Kidney tubule cell (primary cell): ENCODE data around the gene SYT9.
A peak's percentile ranks its signal among the peaks of the same experiment; 100 is the strongest.

Experiments
- DNase-seq: peaks from one replicate; pipeline ENCODE4 v3.0.0-alpha.2; 2018; ENCODE audit warnings: low spot score

The SYT9 gene

DNA sequence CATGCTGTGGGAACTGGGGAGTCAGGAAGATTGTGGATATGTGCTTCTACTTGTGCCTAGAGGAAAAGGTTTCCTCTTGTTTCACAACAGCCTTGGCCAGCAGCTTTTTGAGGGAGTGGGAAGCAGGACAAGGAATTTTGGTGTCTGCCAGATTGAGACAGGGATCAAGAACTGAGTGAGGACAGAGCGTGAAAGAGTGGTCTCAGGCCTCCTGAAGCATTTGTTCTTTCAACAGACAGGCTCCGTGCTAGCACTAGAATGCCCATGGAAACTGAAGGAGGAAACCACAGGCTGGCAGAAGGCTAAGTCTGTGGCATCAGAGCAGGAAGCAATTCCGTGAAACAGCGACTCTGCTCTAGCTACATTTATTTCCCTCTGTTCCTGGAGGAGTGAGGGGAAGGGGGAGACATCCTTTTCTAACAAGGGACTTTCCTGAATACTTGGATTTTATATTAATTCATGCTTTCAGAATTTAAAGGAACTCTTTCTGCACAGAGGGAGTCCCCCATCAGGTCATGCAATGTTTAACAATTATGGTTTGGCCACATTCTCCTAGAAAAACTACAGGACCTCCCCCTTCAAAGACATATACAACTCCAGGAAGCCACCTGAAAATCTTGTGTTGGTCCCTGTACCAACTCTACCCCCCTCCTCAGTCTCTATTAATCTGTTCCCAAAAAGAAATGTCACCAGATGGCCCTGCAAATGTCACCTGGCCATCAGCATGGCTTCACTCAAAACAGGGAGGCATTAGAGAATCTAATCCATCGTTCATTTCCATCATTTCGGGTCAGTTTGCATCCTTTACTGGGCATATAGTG lies 96.1 kb downstream of the SYT9 start:
- DNase-seq: no peak

DNA sequence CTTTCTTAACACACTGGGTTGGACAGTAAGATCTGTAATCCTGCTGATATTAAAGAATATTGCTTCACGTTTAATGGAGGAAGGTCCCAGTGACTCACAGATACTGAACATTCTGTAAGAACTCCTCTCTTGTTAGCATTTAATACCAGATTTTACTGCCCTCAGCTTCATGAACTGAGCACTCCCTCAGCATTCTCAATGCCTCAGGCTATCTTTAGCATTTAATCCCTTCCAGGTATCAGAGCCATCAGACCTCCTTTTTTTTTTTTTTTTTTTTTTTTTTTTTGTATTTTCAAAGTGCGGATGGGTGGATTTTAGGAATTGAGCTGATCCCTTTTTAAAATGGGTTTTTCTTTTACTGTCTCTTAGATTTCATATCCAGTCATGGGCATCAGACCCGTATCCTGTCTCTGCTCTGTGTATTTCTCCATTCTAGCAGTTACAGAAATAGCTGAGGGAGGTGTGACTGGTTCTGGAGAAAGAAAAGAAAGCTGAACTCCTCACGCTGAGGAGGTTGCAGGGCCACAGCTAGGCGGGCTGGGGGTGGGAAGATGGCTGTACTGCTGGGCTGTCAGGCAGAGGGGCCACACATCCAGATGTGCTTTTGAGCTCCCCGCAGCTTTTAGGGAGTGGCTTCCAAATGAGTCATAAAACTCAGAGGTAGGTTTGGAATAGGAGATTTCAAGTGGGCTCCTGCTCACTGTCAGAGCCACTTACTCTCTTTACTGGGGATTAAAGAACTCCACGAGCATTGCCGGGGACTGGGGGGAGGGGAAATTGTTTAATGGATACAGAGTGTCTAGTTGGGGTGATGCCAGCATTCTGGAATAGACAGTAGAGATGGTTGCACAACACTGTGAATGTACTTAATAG lies 97.0 kb downstream of the SYT9 start:
- DNase-seq: no peak

DNA sequence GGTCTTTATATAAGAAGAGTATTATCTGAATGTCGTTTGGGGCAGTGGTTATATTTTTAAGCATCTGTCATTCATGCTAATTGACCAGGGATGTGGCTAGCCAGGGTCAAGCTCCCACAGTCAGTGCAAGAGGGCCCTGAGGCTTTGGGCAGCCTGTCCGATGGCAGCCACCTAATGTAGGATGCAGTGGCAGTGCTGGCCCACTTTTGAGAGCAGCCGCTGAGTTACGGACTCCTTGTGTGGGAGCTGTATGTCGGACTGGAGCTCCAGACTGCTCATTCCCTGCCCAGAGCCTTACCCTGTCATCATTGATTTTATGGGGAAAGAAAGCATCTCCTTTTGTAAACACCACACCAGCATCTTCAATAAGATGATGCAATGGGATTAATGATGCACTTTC lies 99.5 kb downstream of the SYT9 start:
- no peak for DNase-seq

DNA sequence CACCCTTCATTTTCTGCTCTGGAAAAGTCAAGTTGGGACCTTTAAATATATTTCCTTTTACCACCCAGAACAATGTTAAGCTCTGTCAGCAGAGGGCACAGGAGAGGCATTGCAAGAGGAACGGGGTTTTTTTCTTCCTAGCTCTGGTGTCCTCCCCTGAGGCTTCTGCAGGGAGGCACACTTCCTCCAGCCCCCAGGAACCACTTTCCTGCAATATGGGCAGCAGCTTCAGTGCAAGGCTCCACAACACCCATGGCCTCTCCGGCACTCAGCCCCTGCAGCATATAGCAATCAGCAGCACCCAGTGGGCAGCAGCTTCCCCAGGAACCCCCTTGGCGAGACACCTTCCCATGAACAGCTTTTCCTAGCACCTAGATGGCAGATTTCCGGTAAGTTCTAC lies 101.4 kb downstream of the SYT9 start:
- DNase-seq: peak; percentile 35

DNA sequence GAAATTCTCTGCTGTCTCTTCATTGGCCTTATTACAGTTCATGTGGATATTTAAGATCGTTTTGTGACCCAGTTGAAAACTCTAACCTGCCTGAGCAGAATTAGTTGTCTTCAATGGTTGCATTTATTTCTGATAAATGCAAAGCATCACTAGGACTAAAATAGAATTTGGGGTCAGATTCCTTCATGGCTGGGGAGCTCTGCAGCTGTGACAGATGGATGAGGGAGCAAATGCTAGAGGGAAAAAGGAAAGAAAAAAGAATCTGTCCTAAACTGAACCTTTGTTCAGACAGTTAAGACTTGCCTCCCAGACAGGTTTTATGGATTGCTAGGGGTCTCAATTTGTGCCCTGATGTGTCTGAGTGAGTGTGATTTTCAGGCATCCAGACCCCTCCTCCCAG lies 113.0 kb downstream of the SYT9 start:
- DNase-seq: no peak

DNA sequence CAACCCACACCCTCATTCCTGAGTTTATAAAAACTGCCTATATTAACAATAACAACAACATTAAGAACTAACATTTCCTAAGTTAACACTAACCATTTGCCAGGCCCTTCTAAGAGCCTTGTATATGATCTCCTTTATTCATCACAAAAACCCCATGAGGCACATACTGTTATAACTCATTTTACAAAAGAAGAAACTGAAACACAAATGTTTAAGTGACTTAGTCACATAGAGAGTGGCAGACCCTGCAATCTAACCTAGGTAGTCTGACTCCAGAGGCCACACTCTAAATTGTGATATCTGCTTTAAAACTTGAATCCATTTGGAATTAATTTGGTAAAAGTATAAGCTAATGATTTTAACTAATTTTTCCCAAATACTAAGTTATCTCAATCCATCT lies 116.1 kb downstream of the SYT9 start:
- no peak for DNase-seq

DNA sequence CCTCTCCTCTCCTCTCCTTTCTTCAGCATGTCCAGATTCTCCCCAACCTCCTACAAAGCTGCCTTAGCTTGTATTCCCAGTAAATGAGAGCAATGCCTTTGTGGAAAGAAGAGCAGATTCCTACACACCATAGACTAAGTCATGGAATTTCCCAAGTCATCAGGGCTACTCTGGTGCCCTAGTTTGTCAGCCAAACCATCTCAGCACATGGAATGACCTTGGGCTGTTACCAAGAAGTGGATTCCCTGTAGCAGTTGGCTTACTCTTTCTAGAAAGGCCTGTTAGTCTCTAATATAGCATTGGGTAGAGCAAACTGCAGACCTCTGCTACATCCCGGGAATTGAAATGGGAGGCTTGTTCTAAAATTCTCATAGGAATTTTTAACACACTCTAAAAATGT lies 124.7 kb downstream of the SYT9 start:
- DNase-seq: no peak

DNA sequence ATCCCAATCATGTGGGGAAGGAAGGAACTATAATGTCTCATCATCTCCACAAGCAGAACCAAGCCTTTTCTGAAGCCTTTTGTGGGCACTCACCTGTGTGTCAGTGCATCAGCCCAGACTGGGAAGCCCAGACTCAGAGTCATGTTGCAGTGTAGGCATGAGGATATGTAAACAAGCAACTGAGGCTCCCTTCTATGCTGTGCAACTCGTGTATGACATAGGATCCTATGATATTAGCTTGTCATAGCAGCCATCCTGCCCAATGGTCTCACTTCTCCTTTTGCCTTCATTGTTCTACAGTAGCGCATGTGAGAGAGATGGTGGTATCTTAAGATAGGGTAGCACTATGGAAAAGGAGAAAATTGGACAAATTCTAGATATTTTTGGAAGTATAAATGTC lies 130.2 kb downstream of the SYT9 start:
- no peak for DNase-seq

DNA sequence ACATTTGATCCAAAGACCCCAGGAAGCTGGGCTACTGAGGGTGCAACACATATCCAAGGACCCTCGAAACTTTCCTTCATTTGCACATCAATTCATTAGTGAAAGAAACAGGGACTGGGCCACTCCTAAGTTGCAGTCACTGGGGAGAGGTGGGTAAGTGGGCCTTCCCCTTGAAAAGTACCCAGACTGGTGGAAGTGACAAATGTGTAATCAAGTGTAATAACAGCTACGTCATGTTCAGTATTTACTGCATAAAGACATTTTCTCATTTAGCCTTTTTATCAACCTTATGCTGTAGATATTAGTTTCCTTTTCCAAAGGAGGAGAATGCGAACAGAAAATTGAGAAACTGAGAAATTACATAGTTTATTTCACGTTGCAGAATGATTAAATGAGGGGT lies 131.7 kb downstream of the SYT9 start:
- DNase-seq: no peak

DNA sequence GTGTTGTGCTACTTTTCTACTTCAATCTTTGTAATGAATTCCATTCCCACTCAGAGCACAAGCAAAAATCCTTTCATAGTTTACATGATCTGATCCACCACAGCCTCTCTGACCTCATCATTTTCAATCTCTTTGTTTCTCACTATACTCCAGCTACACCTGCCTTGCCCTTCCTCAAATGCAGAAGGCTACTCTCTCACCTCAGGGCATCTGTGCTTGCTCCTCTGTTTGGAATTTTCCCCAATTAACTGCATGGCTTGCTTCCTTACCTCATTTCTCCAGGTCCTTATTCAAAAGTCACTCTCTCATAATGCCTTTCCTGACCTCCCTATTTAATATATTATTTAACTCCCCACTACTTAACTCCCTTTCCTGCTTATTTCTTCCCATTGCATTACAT lies 133.0 kb downstream of the SYT9 start:
- no peak for DNase-seq

DNA sequence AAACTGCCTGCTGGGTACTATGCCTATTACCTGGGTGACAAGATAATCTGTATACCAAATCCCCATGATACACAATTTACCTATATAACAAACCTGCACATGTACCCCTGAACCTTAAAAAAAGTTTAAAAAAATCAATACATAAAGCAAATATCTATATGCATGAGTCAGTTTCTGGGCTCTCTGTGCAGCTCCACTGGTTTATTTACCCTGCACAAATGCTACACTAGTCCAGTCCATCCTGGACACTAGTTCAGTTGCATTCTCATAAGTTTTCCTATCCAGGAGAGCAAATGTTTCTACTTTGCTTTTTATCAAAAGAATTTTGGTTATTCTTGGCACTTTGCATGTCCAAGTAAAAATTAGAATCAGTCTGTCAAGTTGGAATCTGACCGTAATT lies 133.8 kb downstream of the SYT9 start:
- DNase-seq: no peak

DNA sequence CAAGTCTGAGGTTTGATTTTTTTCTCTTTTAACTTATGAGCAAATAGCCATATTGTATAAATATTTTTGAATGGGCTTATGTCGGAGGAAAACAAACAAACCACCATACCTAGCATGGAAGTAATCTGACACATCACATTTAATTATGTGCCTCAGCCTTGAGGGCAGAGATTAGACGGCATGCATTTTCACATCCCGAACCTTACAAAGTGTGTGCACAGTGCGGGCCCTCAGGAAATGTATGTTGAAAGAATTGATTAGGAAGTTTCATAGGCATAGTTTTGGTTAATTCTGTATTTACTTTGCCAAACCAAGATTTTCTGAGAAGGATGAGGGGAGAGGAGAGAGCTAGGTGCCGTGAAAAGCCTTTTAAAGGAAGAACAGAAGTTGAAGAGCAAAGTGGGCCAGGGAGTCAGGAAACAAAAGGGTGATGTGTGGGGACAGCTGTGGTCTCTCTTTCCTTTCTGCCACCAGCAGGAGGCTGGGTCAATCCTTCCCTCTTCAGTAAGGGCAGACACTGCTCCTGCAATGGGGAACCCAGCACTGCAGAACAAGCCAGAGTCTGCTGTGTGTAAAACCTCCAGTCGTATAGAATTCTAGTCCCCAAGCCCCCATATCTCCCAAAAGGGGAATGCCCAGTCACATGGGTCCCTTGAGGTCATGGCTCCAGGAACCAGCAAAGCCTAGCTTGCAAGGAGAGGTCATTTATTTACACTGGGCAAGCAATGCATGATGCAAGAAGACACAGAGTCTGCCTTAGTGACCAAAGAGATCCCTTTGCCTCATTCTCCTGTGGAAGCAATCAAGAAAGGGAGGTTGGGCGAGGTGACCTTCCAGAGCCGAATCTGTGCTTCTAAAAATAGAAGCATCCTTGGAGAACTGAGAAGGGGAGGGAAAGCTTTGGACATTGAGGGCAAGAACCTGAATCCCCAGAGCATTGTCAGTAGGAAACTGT lies 162.5 kb downstream of the SYT9 start:
- no peak for DNase-seq

DNA sequence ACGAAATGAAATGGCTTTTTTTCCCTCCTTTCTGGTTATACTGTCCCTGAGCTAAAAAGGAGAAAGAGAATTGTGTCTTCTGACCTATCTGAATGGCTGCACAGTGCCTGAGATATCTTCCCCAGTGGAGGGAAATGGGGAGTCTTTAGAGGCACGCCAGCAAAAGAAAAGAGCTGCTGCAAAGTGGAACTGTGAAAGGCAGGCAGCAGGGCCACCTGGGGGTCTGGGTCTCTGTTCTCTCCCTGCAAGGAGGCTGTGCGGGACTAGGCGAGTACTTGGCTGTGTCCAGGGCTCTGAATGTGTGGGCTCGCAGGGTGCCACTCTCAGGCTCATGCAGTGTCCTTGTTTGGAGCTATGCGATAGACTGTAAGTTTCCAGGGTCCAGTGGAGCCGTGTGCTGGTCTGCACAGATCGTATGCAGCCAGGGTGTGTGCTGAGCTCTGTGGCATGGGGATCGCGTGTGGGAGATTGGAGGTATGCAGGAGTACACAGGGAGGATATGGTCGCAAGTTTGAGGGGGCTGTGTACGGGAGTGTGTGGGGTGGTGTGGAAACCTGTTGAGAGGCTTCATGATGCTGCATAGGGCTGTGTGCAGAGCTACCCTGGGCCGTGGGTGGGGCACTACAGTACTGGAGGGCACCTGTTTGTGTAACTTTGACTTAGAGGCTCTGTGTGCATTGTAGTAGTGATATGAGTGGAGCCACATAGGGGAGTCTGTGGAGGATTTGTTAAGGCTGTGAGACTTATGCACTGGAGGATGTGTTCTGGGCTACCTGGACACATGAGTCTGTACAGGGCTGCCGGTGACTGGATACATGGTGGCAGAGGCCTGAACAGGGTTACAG lies 163.5 kb downstream of the SYT9 start:
- DNase-seq: no peak

DNA sequence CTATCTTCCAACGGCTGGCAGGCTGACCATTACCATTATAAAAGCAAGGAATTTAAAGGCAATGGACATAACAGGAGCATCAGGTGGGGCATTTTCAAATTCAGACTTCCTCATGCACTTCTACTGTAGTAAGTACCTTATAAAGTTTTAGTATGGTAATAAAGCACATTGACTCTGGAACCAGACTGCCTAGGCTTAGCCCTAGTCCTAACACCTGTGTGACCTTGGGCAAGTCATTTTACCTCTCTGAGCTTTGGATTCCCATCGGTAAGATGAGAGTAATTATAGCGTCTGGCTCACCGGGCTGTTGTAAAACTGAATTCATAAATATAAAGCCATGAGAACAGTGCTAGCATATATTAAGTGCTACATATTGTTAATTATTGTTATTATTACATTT lies 164.4 kb downstream of the SYT9 start:
- no peak for DNase-seq

DNA sequence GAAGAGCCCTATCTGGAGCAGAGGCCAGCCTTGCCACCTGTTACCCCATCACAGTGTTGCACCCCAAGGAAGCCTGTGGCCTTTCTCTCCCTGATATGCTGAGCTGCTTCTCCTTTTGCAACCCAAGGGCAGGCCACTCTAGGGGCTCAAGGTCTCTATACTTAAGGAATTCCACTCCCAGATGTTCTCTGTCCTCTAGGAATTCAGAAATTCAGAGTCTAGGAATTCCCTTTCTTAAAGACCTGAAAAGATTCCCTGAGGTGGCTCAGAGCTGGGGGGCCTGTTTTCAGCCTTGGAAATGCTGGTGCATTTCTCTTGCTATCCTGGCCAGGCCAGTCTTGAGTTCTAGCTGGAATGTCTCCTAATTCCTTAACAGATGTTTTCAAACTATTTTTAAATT lies 165.6 kb downstream of the SYT9 start:
- no peak for DNase-seq

DNA sequence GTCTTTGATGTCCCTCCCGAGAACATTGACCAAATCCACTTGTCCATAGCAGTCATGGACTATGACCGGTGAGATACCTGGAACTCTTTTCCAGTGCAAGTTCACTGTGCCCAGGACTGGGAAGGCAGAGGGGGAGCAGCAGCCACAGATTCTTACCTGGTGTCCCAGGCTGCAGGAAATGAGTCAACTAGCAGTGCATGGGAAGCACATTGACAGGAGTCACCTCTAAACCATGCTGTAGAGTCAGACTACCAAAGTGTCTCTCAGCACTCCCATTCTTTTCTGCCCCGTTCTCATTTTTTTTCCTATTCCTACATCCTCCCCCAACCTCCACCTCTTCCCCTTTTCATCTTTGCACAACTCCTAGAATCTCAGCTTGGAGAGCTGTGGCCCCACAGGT lies 166.4 kb downstream of the SYT9 start:
- DNase-seq: peak; percentile 74

DNA sequence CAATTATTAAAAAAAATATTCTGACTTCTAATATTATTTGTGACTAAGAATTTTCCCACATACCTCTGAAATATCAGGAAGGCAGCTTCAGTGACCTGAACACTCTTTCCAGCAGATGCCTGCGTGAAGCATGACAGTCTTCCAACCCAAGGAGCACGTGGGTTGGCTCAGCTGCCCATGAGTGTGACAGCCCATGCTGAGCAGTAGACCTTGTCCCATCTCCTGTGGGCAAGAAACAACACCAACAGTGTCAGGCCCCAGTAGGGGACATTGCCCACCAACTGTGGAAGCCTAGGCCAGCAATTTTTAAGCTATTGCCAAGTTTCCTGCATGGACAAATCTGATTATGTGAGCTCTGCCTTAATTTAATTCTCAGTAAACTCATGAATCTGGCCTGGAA lies 167.2 kb downstream of the SYT9 start:
- DNase-seq: peak; percentile 10

DNA sequence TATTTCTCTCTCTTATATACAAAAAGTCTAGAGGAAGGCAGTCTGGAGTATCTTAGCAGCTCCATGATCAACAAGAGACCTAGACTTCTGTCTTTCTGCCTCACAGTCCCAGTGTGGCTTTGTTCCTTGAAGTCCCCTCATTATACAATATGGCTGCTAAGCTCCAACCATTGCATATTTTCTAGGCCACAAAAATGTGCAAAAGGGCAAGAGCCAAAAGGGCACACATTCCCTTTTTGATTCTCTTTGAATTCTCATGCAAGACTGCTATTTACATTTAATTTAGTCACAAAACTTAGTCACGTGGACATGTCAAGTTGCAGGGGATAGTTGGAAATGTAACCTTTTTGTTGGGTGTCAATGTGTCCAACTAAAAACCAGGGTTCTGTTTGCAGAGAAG lies 169.4 kb downstream of the SYT9 start:
- DNase-seq: peak; percentile 20

DNA sequence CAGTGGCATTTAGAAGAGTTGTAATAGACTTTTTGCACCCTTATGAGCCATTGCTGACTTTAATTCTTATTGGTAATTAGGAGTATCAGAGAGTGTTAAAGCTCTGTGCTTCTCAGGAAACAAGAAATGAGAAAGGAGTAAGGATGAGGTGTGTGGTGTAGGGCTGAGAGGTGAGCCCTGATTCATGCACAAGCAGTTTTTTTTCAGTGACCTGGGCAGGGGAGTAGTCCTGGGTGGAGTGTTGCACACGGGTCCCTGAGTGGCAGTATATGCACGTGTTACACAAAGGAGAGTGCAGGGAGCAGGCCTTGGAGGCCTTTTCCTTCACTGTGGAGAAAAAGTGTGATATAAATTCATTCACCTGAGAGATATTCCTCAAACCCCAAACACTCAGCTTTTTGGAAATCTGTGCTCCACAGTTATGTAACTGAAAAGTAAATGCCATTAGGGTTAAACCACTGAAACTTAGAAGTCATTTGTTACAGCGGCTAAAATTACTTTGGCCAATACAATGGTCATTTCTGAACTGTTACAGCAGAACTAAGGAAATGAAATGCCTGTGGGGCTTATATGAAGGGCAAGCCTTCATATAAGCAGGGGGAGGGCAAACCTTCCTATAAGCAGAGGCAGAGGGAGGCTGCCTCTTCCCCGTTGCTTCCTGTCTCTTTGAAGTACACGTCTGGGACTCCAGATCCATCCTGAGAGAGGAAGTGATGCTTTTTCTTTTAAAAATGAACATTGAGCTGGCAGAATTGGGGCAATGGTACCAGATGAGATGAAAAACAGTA lies 171.0 kb downstream of the SYT9 start:
- DNase-seq: peak; percentile 62

DNA sequence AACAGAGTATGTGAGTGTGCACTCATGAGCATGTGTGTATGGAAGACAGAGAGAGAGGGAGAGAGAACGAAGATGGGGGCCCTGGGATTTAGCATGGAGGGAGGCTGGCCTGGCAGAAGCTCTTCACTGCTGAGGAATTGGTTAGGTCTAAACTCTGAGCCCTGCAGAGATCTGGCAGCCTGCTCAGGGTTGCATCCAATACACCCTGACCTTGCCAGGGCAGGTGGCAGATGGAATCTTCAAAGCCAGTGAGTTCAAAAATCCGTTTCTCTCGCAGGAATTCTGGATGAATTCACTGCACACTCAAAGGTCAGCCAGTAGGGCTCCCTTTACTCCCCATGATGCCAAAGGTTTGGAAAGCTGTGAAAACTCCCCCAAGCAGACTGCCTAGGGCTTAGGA lies 172.2 kb downstream of the SYT9 start:
- DNase-seq: no peak

DNA sequence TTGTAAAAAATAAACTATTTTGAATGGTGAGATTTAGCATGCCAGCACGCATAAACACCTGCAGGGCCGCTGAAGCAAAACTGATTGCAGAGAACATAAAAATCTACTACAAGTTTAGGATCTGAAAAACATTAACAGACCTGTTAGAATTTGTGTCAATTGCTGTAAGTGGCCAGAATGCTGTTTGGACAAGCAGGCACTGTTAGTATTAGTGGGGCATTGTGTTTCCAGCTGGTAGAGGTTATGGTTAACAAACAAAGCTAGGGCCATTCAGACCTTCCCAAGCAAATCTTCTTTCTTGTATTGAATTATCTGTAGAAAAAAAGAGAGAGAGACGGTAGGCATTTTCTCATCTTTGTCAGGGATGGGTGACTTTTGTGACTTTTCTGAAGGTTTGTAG lies 176.0 kb downstream of the SYT9 start:
- no peak for DNase-seq
